SJCRH30 (cell line): ENCODE measurements around the gene ALDH4A1. TPM values are rescaled to one million over a fixed set of nuclear protein-coding genes. Genes with fewer than 3 reads are reported as not detected.

ENCODE experiments used
- DNase-seq, 2 experiments: peaks; one replicate each; pipeline ENCODE4 v3.0.0-alpha.2; 2015 to 2020
- H3K27ac ChIP-seq: fragments of 250-450 bp; sonication (Bioruptor Pico); 2 replicates; pipeline ENCODE4 v1.5.1; 2020; ENCODE audit warnings: mild to moderate bottlenecking, moderate library complexity
- H3K27me3 ChIP-seq: fragments of 250-450 bp; sonication (Bioruptor Pico); 2 replicates; pipeline ENCODE4 v1.5.1; 2020; ENCODE audit warnings: mild to moderate bottlenecking, moderate library complexity
- H3K36me3 ChIP-seq: fragments of 250-450 bp; sonication (Bioruptor Pico); 2 replicates; pipeline ENCODE4 v1.5.1; 2020; ENCODE audit warnings: mild to moderate bottlenecking, moderate library complexity
- H3K4me1 ChIP-seq: fragments of 250-450 bp; sonication (Bioruptor Pico); 2 replicates; pipeline ENCODE4 v1.5.1; 2020; ENCODE audit warnings: mild to moderate bottlenecking, moderate library complexity
- H3K4me3 ChIP-seq: fragments of 250-450 bp; sonication (Bioruptor Pico); 2 replicates; pipeline ENCODE4 v1.5.1; 2020; ENCODE audit warnings: mild to moderate bottlenecking, moderate library complexity
- H3K9me3 ChIP-seq: fragments of 250-450 bp; sonication (Bioruptor Pico); replicated peaks from 2 replicates; pipeline ENCODE4 v1.5.1; 2020; ENCODE audit warnings: mild to moderate bottlenecking, moderate library complexity
- total RNA-seq: library from RNA; depleted of rRNA; stranded (reverse); fragments of >200 nt; shearing (Covaris generic); gene quantifications from 2 replicates; pipeline ENCODE4 v1.2.3, GENCODE V29; 2014

The ALDH4A1 gene
- total RNA-seq, 1 experiment from 2014 or later: 7.2 TPM

- H3K27me3 ChIP-seq: no peaks in the 10 kb centered on the region
- no peaks in the 10 kb centered on the region for H3K36me3 ChIP-seq
- H3K4me1 ChIP-seq: peaks cover 42% of the 10 kb centered on the region
- no peak overlapping the region for H3K4me3 ChIP-seq
- DNase-seq: no peak
- H3K27ac ChIP-seq: no peak overlapping the region
- H3K9me3 ChIP-seq: no peaks in the 10 kb centered on the region
These were observed 40.8 kb upstream of the ALDH4A1 start for GRCh38 chr1:18943162-18943561.

GRCh38 chr1:18942340-18942739 is 40.0 kb upstream of the ALDH4A1 start:
- Histone ChIP-seq H3K4me3 (no peak overlapping the region), H3K9me3 (no peaks in the 10 kb centered on the region), H3K4me1 (peaks cover 43% of the 10 kb centered on the region), H3K36me3 (no peaks in the 10 kb centered on the region), H3K27ac (peak overlapping the region; percentile 76), H3K27me3 (no peaks in the 10 kb centered on the region)
- no peak for DNase-seq

GRCh38 chr1:18941221-18942141 is 39.1 kb upstream of the ALDH4A1 start:
- H3K9me3 ChIP-seq: no peaks in the 10 kb centered on the region
- DNase-seq: peak; percentile 94 to 99
- H3K27me3 ChIP-seq: no peaks in the 10 kb centered on the region
- no peak overlapping the region for H3K4me3 ChIP-seq
- no peaks in the 10 kb centered on the region for H3K36me3 ChIP-seq
- peak overlapping the region; percentile 76 for H3K27ac ChIP-seq
- peaks cover 43% of the 10 kb centered on the region for H3K4me1 ChIP-seq

- H3K4me1 ChIP-seq: peaks cover 43% of the 10 kb centered on the region
- no peak overlapping the region for H3K4me3 ChIP-seq
- no peaks in the 10 kb centered on the region for H3K36me3 ChIP-seq
- no peaks in the 10 kb centered on the region for H3K9me3 ChIP-seq
- DNase-seq: no peak
- H3K27ac ChIP-seq: peak overlapping the region; percentile 76
- no peaks in the 10 kb centered on the region for H3K27me3 ChIP-seq
These were observed 38.1 kb upstream of the ALDH4A1 start for GRCh38 chr1:18940303-18941020.

- no peaks in the 10 kb centered on the region for H3K9me3 ChIP-seq
- H3K4me3 ChIP-seq: no peak overlapping the region
- H3K27me3 ChIP-seq: no peaks in the 10 kb centered on the region
- no peak overlapping the region for H3K27ac ChIP-seq
- no peak for DNase-seq
- H3K4me1 ChIP-seq: peaks cover 43% of the 10 kb centered on the region
- no peaks in the 10 kb centered on the region for H3K36me3 ChIP-seq
These were observed 37.3 kb upstream of the ALDH4A1 start for GRCh38 chr1:18939398-18940302.

GRCh38 chr1:18938707-18939070 is 36.3 kb upstream of the ALDH4A1 start:
- peaks cover 43% of the 10 kb centered on the region for H3K4me1 ChIP-seq
- H3K27ac ChIP-seq: no peak overlapping the region
- peak; percentile 74 to 81 for DNase-seq
- H3K36me3 ChIP-seq: no peaks in the 10 kb centered on the region
- H3K27me3 ChIP-seq: no peaks in the 10 kb centered on the region
- no peaks in the 10 kb centered on the region for H3K9me3 ChIP-seq
- no peak overlapping the region for H3K4me3 ChIP-seq

GRCh38 chr1:18938008-18938706 is 35.8 kb upstream of the ALDH4A1 start:
- Histone ChIP-seq H3K27ac (no peak overlapping the region), H3K9me3 (no peaks in the 10 kb centered on the region), H3K36me3 (no peaks in the 10 kb centered on the region), H3K4me1 (peaks cover 43% of the 10 kb centered on the region), H3K27me3 (no peaks in the 10 kb centered on the region), H3K4me3 (no peak overlapping the region)
- DNase-seq: peak; percentile 57 to 70

- no peak overlapping the region for H3K4me3 ChIP-seq
- no peaks in the 10 kb centered on the region for H3K27me3 ChIP-seq
- H3K9me3 ChIP-seq: no peaks in the 10 kb centered on the region
- H3K4me1 ChIP-seq: peaks cover 43% of the 10 kb centered on the region
- no peaks in the 10 kb centered on the region for H3K36me3 ChIP-seq
- H3K27ac ChIP-seq: no peak overlapping the region
- no peak for DNase-seq
These were observed 35.2 kb upstream of the ALDH4A1 start for GRCh38 chr1:18937539-18937938.

GRCh38 chr1:18936814-18937481 is 34.6 kb upstream of the ALDH4A1 start:
- no peak overlapping the region for H3K27ac ChIP-seq
- no peak for DNase-seq
- H3K27me3 ChIP-seq: no peaks in the 10 kb centered on the region
- no peak overlapping the region for H3K4me3 ChIP-seq
- H3K9me3 ChIP-seq: no peaks in the 10 kb centered on the region
- peaks cover 39% of the 10 kb centered on the region for H3K4me1 ChIP-seq
- no peaks in the 10 kb centered on the region for H3K36me3 ChIP-seq

- Histone ChIP-seq H3K27me3 (no peaks in the 10 kb centered on the region), H3K27ac (no peak overlapping the region), H3K36me3 (no peaks in the 10 kb centered on the region), H3K4me1 (peaks cover 34% of the 10 kb centered on the region), H3K4me3 (no peak overlapping the region), H3K9me3 (no peaks in the 10 kb centered on the region)
- DNase-seq: no peak
These were observed 34.1 kb upstream of the ALDH4A1 start for GRCh38 chr1:18936471-18936813.

- H3K4me1 ChIP-seq: peaks cover 21% of the 10 kb centered on the region
- H3K27ac ChIP-seq: no peak overlapping the region
- no peaks in the 10 kb centered on the region for H3K9me3 ChIP-seq
- no peak overlapping the region for H3K4me3 ChIP-seq
- H3K36me3 ChIP-seq: no peaks in the 10 kb centered on the region
- peaks cover 3% of the 10 kb centered on the region; the same call in 1 of the 2 replicates for H3K27me3 ChIP-seq
- DNase-seq: no peak
These were observed 32.0 kb upstream of the ALDH4A1 start for GRCh38 chr1:18934205-18935000.

- no peak for DNase-seq
- Histone ChIP-seq H3K4me1 (peaks cover 13% of the 10 kb centered on the region), H3K9me3 (no peaks in the 10 kb centered on the region), H3K4me3 (no peak overlapping the region), H3K36me3 (no peaks in the 10 kb centered on the region), H3K27ac (no peak overlapping the region), H3K27me3 (peaks cover 3% of the 10 kb centered on the region; the same call in 1 of the 2 replicates)
These were observed 30.5 kb upstream of the ALDH4A1 start for GRCh38 chr1:18932879-18933278.

GRCh38 chr1:18932387-18932786 is 30.0 kb upstream of the ALDH4A1 start:
- Histone ChIP-seq H3K36me3 (no peaks in the 10 kb centered on the region), H3K27ac (no peak overlapping the region), H3K27me3 (peaks cover 3% of the 10 kb centered on the region; the same call in 1 of the 2 replicates), H3K9me3 (no peaks in the 10 kb centered on the region), H3K4me1 (peaks cover 18% of the 10 kb centered on the region), H3K4me3 (no peak overlapping the region)
- no peak for DNase-seq
